Measurements from ENCODE around the gene MOK. TPM values are rescaled to one million over a fixed set of nuclear protein-coding genes. Genes with fewer than 3 reads are reported as not detected.
A peak's percentile ranks its signal among the peaks of the same experiment; 100 is the strongest.

Gene MOK
- total RNA-seq, 4 donors from 2014 or later: 9.6 to 18.3 (median 10.7) TPM

DNA sequence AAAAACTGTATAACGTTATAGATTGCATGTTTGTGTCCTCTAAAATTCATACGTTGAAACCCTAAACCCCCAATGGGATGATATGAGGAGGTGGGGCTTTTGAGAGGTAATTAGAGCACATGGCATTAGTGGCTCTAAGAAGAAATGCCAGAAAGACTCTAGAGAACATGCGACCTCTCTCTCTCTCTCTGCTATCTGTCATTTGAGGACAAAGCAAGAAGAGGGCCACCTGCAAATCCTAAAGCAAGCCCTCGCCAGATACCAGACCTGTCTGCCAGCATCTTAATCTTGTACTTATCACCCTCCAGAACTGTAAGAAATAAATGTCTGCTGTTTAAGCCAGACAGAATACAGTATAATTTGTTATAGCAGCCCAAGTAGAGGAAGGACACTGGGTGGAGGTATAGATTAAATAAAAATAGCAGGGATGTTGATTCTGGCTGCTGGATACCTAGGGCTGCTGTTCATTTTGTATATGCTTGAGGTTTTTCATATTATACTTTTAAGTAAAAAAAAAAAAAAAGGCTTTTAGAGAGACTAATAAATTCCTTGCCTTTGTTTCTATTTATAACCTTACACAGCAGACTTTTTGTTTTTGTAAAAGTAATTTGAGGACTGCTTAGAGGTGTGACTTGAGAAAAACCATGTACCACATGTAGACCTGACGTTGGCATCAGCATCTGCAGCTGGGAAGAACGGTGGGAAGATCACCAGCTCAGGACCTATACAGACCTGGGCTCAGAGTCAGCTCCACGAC is 26.9 kb downstream of the MOK start:
- WGBS: 33% methylated on average over 7 of the region's 7 CpGs
- no peak for DNase-seq (ENCODE audit: extremely low spot score)
- Histone ChIP-seq H3K27me3 (no peaks in the 10 kb centered on the region), H3K4me3 (no peak overlapping the region), H3K36me3 (peaks cover 0 to 24% (median 2%) of the 10 kb centered on the region in 4 donors), H3K4me1 (peaks cover 5 to 33% (median 31%) of the 10 kb centered on the region in 4 donors), H3K9me3 (no peaks in the 10 kb centered on the region), H3K27ac (replicated peaks in 1 of 4) (peak overlapping the region; percentile 44 to 70 (median 60))
- intact Hi-C loops (cut with DNase I): no loop called here
- TF ChIP-seq, protein P1, sequence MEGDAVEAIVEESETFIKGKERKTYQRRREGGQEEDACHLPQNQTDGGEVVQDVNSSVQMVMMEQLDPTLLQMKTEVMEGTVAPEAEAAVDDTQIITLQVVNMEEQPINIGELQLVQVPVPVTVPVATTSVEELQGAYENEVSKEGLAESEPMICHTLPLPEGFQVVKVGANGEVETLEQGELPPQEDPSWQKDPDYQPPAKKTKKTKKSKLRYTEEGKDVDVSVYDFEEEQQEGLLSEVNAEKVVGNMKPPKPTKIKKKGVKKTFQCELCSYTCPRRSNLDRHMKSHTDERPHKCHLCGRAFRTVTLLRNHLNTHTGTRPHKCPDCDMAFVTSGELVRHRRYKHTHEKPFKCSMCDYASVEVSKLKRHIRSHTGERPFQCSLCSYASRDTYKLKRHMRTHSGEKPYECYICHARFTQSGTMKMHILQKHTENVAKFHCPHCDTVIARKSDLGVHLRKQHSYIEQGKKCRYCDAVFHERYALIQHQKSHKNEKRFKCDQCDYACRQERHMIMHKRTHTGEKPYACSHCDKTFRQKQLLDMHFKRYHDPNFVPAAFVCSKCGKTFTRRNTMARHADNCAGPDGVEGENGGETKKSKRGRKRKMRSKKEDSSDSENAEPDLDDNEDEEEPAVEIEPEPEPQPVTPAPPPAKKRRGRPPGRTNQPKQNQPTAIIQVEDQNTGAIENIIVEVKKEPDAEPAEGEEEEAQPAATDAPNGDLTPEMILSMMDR (IDR thresholded peaks at IDR 0.05): no peak
- TF ChIP-seq POLR2AphosphoS5 (IDR thresholded peaks at IDR 0.05): peak; percentile 13 to 54

DNA sequence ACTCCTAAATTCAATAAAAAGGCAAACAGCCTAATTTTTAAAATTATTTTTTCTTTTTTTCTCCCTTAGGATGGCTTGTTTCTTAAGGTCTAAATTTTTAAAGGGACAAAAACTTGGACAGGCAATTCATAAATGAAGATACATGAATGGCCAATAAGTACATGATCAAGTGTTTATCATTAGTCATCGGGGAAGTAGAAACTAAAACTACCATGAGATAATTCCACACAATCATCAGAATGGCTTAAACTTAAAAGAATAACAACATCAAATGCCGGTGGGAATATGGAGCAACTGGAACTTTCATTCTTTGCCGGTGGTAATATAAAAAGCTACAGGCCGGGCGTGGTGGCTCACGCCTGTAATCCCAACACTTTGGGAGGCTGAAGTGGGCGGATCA is 29.1 kb downstream of the MOK start:
- peaks cover 0 to 10% (median 2%) of the 10 kb centered on the region in 4 donors for H3K36me3 ChIP-seq
- H3K27ac ChIP-seq (replicated peaks in 1 of 4): no peak overlapping the region
- no peak for TF ChIP-seq POLR2AphosphoS5 (IDR thresholded peaks at IDR 0.05)
- TF ChIP-seq EP300 (IDR thresholded peaks at IDR 0.05): no peak
- H3K4me3 ChIP-seq: no peak overlapping the region
- peaks cover 5 to 33% (median 31%) of the 10 kb centered on the region in 4 donors for H3K4me1 ChIP-seq
- H3K27me3 ChIP-seq: no peaks in the 10 kb centered on the region
- intact Hi-C loops (cut with DNase I): no loop called here
- WGBS: over 99% methylated on average over 7 of the region's 7 CpGs
- no peaks in the 10 kb centered on the region for H3K9me3 ChIP-seq
- DNase-seq (ENCODE audit: extremely low spot score): no peak

DNA sequence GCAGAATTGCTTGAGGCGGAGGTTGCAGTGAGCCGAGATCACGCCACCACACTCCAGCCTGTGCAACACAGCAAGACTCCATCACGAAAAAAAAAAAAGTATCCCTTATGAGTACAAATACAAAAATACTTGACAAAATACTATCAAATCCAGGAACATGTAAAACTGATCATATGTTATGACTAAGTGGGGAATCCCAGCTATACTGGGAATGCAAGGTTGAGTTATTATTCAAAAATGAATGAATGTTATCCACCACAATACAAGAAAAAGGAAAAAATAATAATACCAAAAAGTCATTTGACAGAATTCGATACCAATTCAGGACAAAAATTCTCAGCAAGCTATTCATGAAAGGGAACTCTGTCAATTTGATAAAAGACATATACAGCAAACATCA is 32.6 kb downstream of the MOK start:
- intact Hi-C loops (cut with DNase I): no loop called here
- H3K9me3 ChIP-seq: no peaks in the 10 kb centered on the region
- no peaks in the 10 kb centered on the region for H3K36me3 ChIP-seq
- no peak for DNase-seq (ENCODE audit: extremely low spot score)
- no peak overlapping the region for H3K27ac ChIP-seq (replicated peaks in 1 of 4)
- no peak overlapping the region for H3K4me3 ChIP-seq
- TF ChIP-seq EP300 (IDR thresholded peaks at IDR 0.05): no peak
- TF ChIP-seq, protein P1 (IDR thresholded peaks at IDR 0.05): no peak
- H3K27me3 ChIP-seq: no peaks in the 10 kb centered on the region
- 96% methylated on average over 5 of the region's 5 CpGs for WGBS
- H3K4me1 ChIP-seq: peaks cover 0 to 6% (median 4%) of the 10 kb centered on the region in 4 donors

DNA sequence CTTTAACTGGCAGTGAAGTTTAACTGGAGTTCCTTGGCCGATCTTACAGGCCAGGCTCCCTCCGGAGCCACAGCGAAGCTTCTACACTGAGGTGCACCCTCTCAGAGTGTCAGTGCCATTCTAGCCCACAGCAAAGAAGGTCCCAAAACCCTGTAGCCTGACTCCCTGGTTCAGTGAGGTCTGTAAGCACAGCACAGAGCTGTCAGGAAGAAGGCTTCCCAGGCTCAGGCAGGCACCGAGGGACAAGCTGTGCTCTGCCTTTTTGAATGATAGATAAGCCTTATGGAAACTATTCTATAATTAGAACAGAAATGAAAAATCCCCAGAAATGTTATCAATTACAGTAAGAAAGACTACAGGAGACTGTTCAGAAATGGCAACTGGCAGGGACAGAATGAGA is 40.2 kb downstream of the MOK start:
- no peaks in the 10 kb centered on the region for H3K27me3 ChIP-seq
- no peak for DNase-seq (ENCODE audit: extremely low spot score)
- peak overlapping the region in 1 of 4 donors; percentile 4 for H3K4me3 ChIP-seq
- H3K27ac ChIP-seq (replicated peaks in 1 of 4): peak overlapping the region; percentile 58 to 76 (median 72)
- 55% methylated on average over 4 of the region's 4 CpGs for WGBS
- H3K4me1 ChIP-seq: peaks cover 19 to 23% (median 20%) of the 10 kb centered on the region in 4 donors
- H3K36me3 ChIP-seq: no peaks in the 10 kb centered on the region
- H3K9me3 ChIP-seq: no peaks in the 10 kb centered on the region
- intact Hi-C loops (cut with DNase I): no loop called here
- peak; percentile 18 for TF ChIP-seq EP300 (IDR thresholded peaks at IDR 0.05)
- TF ChIP-seq POLR2A (IDR thresholded peaks at IDR 0.05; ENCODE audit: low read depth): no peak
- TF ChIP-seq POLR2AphosphoS5 (IDR thresholded peaks at IDR 0.05): no peak
- TF ChIP-seq, protein P1 (IDR thresholded peaks at IDR 0.05): no peak

DNA sequence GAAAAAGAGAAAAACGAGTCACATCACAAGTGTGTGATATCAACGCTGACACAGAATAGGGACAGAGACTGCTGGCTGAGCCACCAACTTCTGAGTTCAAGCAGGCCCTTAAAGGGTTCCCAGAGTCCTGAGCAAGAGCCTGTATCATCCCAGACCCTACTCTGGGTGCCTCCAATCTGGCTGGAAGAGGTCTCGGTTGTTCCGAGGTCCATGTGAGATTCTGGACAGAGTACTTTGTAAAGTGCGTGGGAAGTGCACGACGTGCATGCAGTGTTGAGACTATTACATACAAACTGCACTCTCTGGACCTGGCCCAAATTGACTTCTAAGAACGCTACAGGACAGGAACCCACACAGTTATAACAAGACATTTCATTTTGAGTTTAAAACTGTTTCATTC is 40.6 kb downstream of the MOK start:
- WGBS: 35% methylated on average over 8 of the region's 8 CpGs

More for the DNA sequence above, 40.6 kb downstream of the MOK start:
- Histone ChIP-seq H3K36me3 (no peaks in the 10 kb centered on the region), H3K27ac (replicated peaks in 1 of 4) (peak overlapping the region; percentile 58 to 76 (median 72)), H3K9me3 (no peaks in the 10 kb centered on the region), H3K4me3 (peak overlapping the region in 1 of 4 donors; percentile 4), H3K4me1 (peaks cover 19 to 23% (median 20%) of the 10 kb centered on the region in 4 donors), H3K27me3 (no peaks in the 10 kb centered on the region)
- no peak for DNase-seq (ENCODE audit: extremely low spot score)
- intact Hi-C loops (cut with DNase I): no loop called here
- TF ChIP-seq, protein P1 (IDR thresholded peaks at IDR 0.05): no peak
